ENCODE measurements around the gene RFTN1. TPM values are rescaled to one million over a fixed set of nuclear protein-coding genes. Genes with fewer than 3 reads are reported as not detected.

Gene RFTN1
- total RNA-seq, 1 experiment from 2014 or later = 2.2 TPM

GRCh38 chr3:16510620-16511319 lies 2.7 kb downstream of the RFTN1 start:
- no peak for TF ChIP-seq CTCF (conservative IDR thresholded peaks at IDR 0.05)
- H2BK20ac ChIP-seq (ENCODE audit: low read depth, low read length, poor library complexity, severe bottlenecking) = no peak overlapping the region
- H3K9me3 ChIP-seq (ENCODE audit: control insufficient read depth, low read depth, low read length) = no peaks in the 10 kb centered on the region
- H2BK5ac ChIP-seq (ENCODE audit: insufficient read length, low read length) = no peak overlapping the region
- DNase-seq = no peak
- H3K27me3 ChIP-seq (ENCODE audit: insufficient read depth, low read length) = peaks cover 17% of the 10 kb centered on the region; the same call in 1 of the 2 replicates
- H2AK5ac ChIP-seq (ENCODE audit: insufficient read length, low read length) = no peak overlapping the region
- H3K9me3 Mint-ChIP-seq = peaks cover 0 to 3% of the 10 kb centered on the region in 2 experiments; a peak in 2 of 5 replicates
- no peak overlapping the region for H2BK120ac ChIP-seq (ENCODE audit: low read depth, low read length, poor library complexity, severe bottlenecking)
- H3T11ph ChIP-seq (ENCODE audit: low read length) = no peak overlapping the region
- H2BK15ac ChIP-seq (ENCODE audit: low read depth, low read length) = no peak overlapping the region
- H2AFZ ChIP-seq (ENCODE audit: low read length) = no peak overlapping the region
- H3K4me1 ChIP-seq (ENCODE audit: insufficient read depth, low read length) = 0 out of 2 replicates have a peak, but pooled peaks cover 4% of the 10 kb centered on the region
- no peak overlapping the region for H3K23ac ChIP-seq (ENCODE audit: insufficient read length, low read depth, low read length)
- no peak overlapping the region for H4K5ac ChIP-seq (ENCODE audit: insufficient read length, low read depth, low read length)
- H4K91ac ChIP-seq (ENCODE audit: insufficient read length, low read depth, low read length) = no peak overlapping the region
- no peak overlapping the region for H2BK12ac ChIP-seq (ENCODE audit: insufficient read length, low read depth, low read length)
- WGBS (ENCODE audit: extremely low coverage, insufficient read length, low lambda C conversion rate) = no CpG with 5 or more reads among the region's 3 CpGs
- no peak overlapping the region for H3K27ac ChIP-seq (ENCODE audit: insufficient read length, low read depth, low read length)
- H3K4me2 ChIP-seq (ENCODE audit: insufficient read depth, insufficient read length, low read length) = no peak overlapping the region
- H3K56ac ChIP-seq (ENCODE audit: insufficient read length, low read depth, low read length) = no peak overlapping the region
- H3K14ac ChIP-seq (ENCODE audit: insufficient read depth, low read length) = no peak overlapping the region
- no peak overlapping the region for H3K27ac Mint-ChIP-seq
- peaks cover 57% of the 10 kb centered on the region for H3K27me3 Mint-ChIP-seq (ENCODE audit: low read depth)
- H3K36me3 Mint-ChIP-seq (ENCODE audit: insufficient read depth in 1 of 3, low read depth in 3 of 3) = no peaks in the 10 kb centered on the region
- no peak overlapping the region for H3K18ac ChIP-seq (ENCODE audit: insufficient read length, low read depth, low read length)
- H3K79me2 ChIP-seq (ENCODE audit: insufficient read depth, low read length) = no peaks in the 10 kb centered on the region
- H3K4me1 Mint-ChIP-seq = peaks cover 22% of the 10 kb centered on the region in 2 experiments
- H4K8ac ChIP-seq (replicated peaks; ENCODE audit: insufficient read length, low read depth, low read length) = no peak overlapping the region
- H3K79me1 ChIP-seq (ENCODE audit: insufficient read depth, low read depth, low read length, poor library complexity, severe bottlenecking) = no peaks in the 10 kb centered on the region
- no peak overlapping the region for H3K4ac ChIP-seq (ENCODE audit: low read depth, low read length)
- H3K23me2 ChIP-seq (ENCODE audit: insufficient read length, low read depth, low read length, poor library complexity, severe bottlenecking) = peaks cover 16% of the 10 kb centered on the region
- H3K4me3 Mint-ChIP-seq = no peak overlapping the region
- H3K9ac ChIP-seq (ENCODE audit: extremely low read depth, insufficient read length, low read length) = no peak overlapping the region
- H4K20me1 ChIP-seq (ENCODE audit: control insufficient read depth, insufficient read depth, insufficient read length) = peaks cover 2% of the 10 kb centered on the region
